SU-DHL-6 (cell line): ENCODE measurements around the gene RTF2.

Source experiments
- H2AFZ ChIP-seq: fragments of 200-600 bp; sonication (generic); 2 replicates; pipeline ENCODE4 v1.6.1; 2014; ENCODE audit warnings: low read depth, mild to moderate bottlenecking, moderate library complexity, mixed read lengths, antibody characterized with exemption, low read length; ENCODE audit not compliant: severe bottlenecking
- H3F3A ChIP-seq: fragments of 200-600 bp; shearing (Covaris generic); 2 replicates; pipeline ENCODE4 v1.6.0; 2016; ENCODE audit warnings: antibody characterized with exemption, mild to moderate bottlenecking; ENCODE audit not compliant: insufficient read depth
- H3K27ac ChIP-seq: fragments of 200-600 bp; sonication (generic); 2 replicates; pipeline ENCODE4 v1.5.1; 2016; ENCODE audit warnings: low read depth, mild to moderate bottlenecking, low read length, moderate library complexity, mixed read lengths
- H3K27me3 ChIP-seq: fragments of 200-600 bp; sonication (generic), shearing (Covaris generic); 2 replicates; pipeline ENCODE4 v1.6.0; 2014; ENCODE audit warnings: mild to moderate bottlenecking, low read length
- H3K36me3 ChIP-seq: fragments of 200-600 bp; sonication (generic); 2 replicates; pipeline ENCODE4 v1.6.1; 2014; ENCODE audit warnings: mild to moderate bottlenecking, low read length, mixed read lengths
- H3K4me2 ChIP-seq: fragments of 300-600, 200-600 bp; shearing (Covaris generic), sonication (generic); 2 replicates; pipeline ENCODE4 v1.6.0; 2014; ENCODE audit warnings: low read length, low read depth, mild to moderate bottlenecking; ENCODE audit not compliant: poor library complexity, severe bottlenecking
- H3K4me3 ChIP-seq: fragments of 200-600 bp; sonication (generic); 2 replicates; pipeline ENCODE4 v1.5.1; 2014; ENCODE audit warnings: antibody characterized with exemption, low read length, mild to moderate bottlenecking, mixed read lengths; ENCODE audit not compliant: insufficient read depth, poor library complexity, severe bottlenecking
- H3K79me2 ChIP-seq: fragments of 200-600 bp; sonication (generic); 2 replicates; pipeline ENCODE4 v1.6.1; 2014; ENCODE audit warnings: mild to moderate bottlenecking, low read length, moderate library complexity; ENCODE audit not compliant: insufficient read depth
- H3K9ac ChIP-seq: fragments of 200-600 bp; sonication (generic); 2 replicates; pipeline ENCODE4 v1.7.0; 2014; ENCODE audit warnings: mild to moderate bottlenecking, low read length
- H3K9me2 ChIP-seq: fragments of 200-600 bp; sonication (generic); replicated peaks from 2 replicates; pipeline ENCODE4 v1.6.1; 2014; ENCODE audit warnings: low read length; ENCODE audit not compliant: insufficient read depth
- H3K9me3 ChIP-seq: fragments of 200-600 bp; sonication (generic); 2 replicates; pipeline ENCODE4 v1.6.1; 2014; ENCODE audit warnings: low read length, mixed read lengths; ENCODE audit not compliant: insufficient read depth
- H4K20me1 ChIP-seq: fragments of 200-600 bp; sonication (generic); 2 replicates; pipeline ENCODE4 v1.6.1; 2014; ENCODE audit warnings: low read depth, mild to moderate bottlenecking, antibody characterized with exemption, low read length, moderate library complexity, mixed read lengths
- EZH2phosphoT487 ChIP-seq: fragments of 200-600 bp; sonication (generic), shearing (Covaris generic); conservative IDR thresholded peaks from 2 replicates; pipeline ENCODE4 v1.6.1; 2018; ENCODE audit warnings: mild to moderate bottlenecking, antibody characterized with exemption, low read length, moderate library complexity, mixed read lengths
- TF ChIP-seq, protein P1 (sequence below): fragments of 200-600 bp; sonication (generic); IDR thresholded peaks from one replicate; pipeline ENCODE4 v1.5.1; 2017; ENCODE audit warnings: antibody characterized with exemption, mild to moderate bottlenecking, low read length, moderate library complexity; ENCODE audit not compliant: insufficient read depth, poor library complexity, severe bottlenecking

The RTF2 gene

GRCh38 chr20:56433221-56433879 is 35.1 kb upstream of the RTF2 start:
- Histone ChIP-seq H3K4me3 (no peak overlapping the region), H4K20me1 (no peaks in the 10 kb centered on the region), H3K9me2 (no peaks in the 10 kb centered on the region), H3F3A (no peaks in the 10 kb centered on the region), H3K9ac (no peak overlapping the region), H3K27me3 (no peaks in the 10 kb centered on the region), H3K27ac (no peak overlapping the region), H2AFZ (no peak overlapping the region), H3K36me3 (no peaks in the 10 kb centered on the region), H3K9me3 (no peaks in the 10 kb centered on the region), H3K79me2 (no peaks in the 10 kb centered on the region), H3K4me2 (no peak overlapping the region)
- no peak for TF ChIP-seq EZH2phosphoT487
- TF ChIP-seq, protein P1, sequence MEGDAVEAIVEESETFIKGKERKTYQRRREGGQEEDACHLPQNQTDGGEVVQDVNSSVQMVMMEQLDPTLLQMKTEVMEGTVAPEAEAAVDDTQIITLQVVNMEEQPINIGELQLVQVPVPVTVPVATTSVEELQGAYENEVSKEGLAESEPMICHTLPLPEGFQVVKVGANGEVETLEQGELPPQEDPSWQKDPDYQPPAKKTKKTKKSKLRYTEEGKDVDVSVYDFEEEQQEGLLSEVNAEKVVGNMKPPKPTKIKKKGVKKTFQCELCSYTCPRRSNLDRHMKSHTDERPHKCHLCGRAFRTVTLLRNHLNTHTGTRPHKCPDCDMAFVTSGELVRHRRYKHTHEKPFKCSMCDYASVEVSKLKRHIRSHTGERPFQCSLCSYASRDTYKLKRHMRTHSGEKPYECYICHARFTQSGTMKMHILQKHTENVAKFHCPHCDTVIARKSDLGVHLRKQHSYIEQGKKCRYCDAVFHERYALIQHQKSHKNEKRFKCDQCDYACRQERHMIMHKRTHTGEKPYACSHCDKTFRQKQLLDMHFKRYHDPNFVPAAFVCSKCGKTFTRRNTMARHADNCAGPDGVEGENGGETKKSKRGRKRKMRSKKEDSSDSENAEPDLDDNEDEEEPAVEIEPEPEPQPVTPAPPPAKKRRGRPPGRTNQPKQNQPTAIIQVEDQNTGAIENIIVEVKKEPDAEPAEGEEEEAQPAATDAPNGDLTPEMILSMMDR: no peak

GRCh38 chr20:56433880-56434255 is 34.6 kb upstream of the RTF2 start:
- Histone ChIP-seq H3K27ac (no peak overlapping the region), H3K9me2 (no peaks in the 10 kb centered on the region), H3K36me3 (no peaks in the 10 kb centered on the region), H3K9ac (no peak overlapping the region), H3K4me3 (no peak overlapping the region), H3F3A (no peaks in the 10 kb centered on the region), H3K4me2 (no peak overlapping the region), H3K9me3 (no peaks in the 10 kb centered on the region), H3K79me2 (no peaks in the 10 kb centered on the region), H4K20me1 (no peaks in the 10 kb centered on the region), H2AFZ (no peak overlapping the region), H3K27me3 (no peaks in the 10 kb centered on the region)
- TF ChIP-seq, protein P1: no peak
- TF ChIP-seq EZH2phosphoT487: no peak

DNA sequence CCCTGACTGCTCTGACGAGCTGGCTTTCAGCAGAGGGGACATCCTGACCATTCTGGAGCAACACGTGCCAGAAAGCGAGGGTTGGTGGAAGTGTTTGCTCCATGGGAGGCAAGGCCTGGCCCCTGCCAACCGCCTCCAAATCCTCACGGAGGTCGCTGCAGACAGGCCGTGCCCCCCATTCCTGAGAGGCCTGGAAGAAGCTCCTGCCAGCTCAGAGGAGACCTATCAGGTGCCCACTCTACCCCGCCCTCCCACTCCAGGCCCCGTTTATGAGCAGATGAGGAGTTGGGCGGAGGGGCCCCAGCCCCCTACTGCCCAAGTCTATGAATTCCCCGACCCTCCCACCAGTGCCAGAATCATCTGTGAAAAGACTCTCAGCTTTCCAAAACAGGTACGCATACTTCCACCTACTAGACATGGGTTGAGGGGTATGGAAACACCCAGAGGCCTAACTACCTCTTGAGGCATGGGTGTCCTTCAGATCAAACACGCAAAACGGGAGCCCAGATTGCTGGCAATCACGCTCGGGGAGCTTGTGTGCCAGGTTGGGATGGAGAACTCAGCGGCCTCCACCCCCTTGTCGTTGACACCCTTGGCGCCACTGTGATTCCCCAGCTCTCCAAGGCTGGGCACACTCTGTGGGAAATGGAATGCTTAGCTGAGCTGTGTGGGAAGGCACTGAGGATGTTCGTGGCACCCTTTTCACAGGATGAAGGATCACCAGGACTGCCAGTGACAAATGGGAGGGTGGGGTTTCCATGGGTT is 31.0 kb upstream of the RTF2 start:
- H3K27me3 ChIP-seq: no peaks in the 10 kb centered on the region
- H3F3A ChIP-seq: no peaks in the 10 kb centered on the region
- H3K9me2 ChIP-seq: no peaks in the 10 kb centered on the region
- H3K9ac ChIP-seq: no peak overlapping the region
- no peak overlapping the region for H3K4me2 ChIP-seq
- H3K4me3 ChIP-seq: no peak overlapping the region
- TF ChIP-seq, protein P1: no peak
- TF ChIP-seq EZH2phosphoT487: no peak
- no peak overlapping the region for H2AFZ ChIP-seq
- H3K9me3 ChIP-seq: no peaks in the 10 kb centered on the region
- H4K20me1 ChIP-seq: no peaks in the 10 kb centered on the region
- no peaks in the 10 kb centered on the region for H3K36me3 ChIP-seq
- H3K79me2 ChIP-seq: no peaks in the 10 kb centered on the region
- H3K27ac ChIP-seq: no peak overlapping the region
